HG02840 (cell line): ENCODE results near the gene KLHDC7B.

Experiments
- ATAC-seq: cut with Tn5 transposase; IDR thresholded peaks from one replicate; pipeline ENCODE4 v1.9.1; 2021; ENCODE audit warnings: mild to moderate bottlenecking, moderate library complexity, moderate number of reproducible peaks; ENCODE audit not compliant: unreplicated experiment, low FRiP score

KLHDC7B gene

DNA sequence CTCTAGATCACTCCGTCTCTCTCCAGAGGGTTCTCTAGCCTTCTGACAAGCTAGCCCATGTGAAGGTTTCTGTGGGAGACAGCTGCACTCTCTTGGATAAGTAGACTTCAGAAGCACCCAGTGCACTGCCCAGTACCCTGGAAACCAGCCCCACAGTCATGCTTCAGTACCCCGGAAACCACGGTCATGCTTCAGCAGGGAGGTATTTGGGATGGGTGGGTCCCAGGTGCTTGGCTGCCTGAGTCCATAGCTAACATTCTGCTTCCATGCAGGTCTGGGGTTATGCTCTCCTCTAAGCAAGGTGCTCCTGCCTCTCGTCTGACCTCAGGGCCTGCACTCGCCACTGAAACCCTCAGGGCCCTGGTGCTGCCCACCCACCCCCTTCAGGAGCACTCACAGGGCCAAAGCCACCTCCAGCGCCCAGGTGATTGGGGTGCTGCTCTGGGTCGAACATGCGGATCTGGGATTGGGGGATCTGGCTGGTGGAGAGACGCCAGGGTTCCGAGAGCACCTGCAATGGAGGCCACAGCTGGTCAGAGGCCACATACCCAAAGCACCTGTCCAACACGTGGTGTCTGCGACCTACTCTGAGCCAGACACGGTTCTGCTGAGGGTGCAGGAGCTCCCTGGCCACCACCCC lies 24.3 kb downstream of the KLHDC7B start:
- ATAC-seq = no peak

DNA sequence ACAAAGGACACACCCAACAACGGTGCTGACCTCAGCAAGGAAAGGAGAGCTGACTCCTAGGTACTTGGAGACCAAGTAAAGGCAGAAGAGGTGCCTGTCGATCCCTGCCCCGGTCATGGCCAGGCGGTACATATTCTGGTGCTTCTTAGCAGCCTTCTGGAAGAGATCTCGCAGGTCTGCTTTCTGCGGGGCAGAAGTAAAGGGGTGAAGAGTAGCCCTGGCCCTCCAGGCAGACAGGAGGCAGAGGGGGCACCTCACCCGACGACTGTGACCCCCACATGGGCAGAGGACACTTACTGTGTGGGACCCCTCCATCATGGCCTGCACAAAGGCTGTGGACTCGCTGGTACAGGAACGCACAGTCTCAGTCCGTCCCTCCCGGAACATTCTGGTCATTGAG lies 25.2 kb downstream of the KLHDC7B start:
- no peak for ATAC-seq

DNA sequence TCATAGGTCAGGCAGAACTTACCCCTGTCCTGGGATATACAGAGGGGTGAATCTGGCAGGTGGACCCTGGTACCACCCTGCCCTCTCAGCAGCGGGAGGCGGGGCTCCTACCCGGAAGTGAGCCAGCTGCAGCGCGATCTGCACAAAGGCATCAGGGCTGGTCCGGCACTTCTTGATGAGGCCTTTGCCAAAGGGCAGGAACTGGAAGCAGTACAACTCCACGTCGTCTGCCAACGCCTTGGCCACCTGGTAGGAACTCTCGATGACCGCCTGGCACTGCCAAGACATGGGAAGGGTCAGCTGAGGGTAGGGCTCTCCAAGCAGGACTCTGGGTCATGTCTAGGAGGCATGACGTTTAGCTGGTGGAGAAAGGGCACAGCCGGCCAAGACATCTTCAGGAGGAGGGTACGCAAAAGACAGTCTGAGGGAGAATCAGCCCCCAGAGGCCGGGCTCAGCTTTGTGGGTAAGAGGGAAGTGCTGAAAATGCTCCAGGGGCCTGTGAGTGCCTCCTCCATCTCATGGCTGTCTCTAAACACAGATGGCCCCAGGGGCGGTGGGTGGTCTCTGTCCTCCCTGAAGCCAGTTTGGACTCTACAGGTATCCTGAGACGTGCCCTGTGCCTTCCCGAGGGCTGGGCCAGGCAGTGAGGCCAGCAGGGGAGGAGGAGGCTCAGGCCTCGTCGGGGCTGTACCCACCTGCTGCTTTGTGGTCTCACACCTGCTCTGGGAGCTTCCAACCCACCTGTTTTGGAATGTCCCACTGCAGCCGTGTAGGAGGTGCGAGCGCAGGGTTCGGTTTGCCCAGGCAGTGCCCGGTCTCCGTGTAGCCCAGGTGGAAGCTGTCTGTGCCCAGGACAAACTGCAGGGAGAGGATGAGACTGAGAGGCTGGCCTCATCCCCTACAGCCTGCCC lies 25.8 kb downstream of the KLHDC7B start:
- no peak for ATAC-seq

DNA sequence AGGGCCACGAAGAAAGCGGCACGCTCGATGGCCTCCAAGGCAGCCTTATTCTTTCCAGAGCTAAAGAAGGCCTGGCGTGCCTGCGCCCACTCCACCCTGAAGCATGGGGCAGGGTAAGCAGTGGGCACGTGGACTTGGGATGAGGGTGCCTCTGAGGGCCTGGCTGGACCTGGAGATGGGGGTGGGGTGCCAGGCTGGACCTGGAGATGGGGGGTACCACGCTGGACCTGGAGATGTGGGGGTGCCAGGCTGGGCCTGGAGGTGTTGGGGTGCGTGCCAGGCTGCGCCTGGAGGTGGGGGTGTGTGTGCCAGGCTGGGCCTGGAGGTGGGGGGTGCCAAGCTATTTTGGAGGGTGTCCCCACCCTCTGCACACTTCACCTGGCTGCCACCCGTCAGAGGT lies 27.3 kb downstream of the KLHDC7B start:
- ATAC-seq = no peak

DNA sequence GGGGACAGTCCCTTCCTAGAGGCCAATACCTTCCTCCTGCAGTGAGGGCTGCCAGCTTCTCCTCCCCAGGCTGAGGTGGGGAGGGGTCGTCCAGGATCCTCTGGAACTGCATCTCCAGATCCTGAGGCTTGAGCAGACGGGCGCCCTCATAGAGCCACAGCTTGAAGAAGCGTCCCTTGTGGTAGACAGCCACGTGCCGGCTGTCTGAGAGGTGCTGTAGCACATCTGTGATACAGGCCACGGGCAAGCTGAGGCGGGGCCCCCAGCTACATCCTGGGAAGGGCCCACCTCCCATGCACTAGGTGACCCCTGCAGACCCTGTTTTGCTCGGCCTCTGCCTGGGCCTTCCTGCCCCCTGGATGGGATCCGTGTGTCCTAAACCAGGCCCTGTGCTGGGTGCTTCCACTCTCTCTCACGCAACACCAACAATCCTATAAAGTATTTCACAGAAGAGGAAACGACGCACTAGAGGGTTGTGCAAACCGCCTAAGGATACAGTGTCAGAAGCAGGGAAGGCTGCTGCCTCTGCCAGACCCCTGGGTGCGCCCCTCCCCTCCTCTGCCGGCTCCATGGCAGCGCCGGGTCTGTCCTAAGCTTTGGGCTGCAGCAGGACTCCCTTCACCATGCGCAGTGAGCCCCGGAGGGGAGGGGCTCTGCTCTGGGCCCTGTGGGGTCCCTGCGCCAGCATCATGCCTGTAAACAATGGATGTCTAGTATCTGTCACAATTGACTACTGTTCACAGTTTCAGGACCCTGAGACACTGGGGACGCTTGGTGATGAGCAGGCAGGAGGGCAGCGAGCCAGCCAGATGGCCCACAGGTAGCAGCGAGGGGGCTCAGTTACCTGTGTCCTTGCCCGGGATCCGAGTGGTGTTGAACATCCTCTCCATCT lies 28.0 kb downstream of the KLHDC7B start:
- no peak for ATAC-seq

DNA sequence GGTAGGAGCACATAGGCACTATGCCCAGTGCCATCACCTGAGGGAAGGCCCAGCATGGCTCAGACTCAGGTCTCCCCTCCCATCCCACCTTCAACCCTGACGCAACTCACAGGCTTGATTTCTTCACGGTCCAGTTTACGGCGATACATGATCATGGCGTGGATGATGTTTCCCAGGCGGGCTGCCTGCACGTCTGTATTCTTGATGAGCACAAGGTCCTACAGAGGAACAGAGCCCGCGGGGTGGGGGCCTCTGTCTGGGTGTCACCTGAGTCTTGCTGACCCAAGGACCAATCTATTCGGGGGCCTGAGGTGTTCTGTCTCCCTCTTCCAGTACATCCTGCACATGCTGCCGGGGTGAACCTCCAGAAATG lies 28.7 kb downstream of the KLHDC7B start:
- ATAC-seq = no peak

DNA sequence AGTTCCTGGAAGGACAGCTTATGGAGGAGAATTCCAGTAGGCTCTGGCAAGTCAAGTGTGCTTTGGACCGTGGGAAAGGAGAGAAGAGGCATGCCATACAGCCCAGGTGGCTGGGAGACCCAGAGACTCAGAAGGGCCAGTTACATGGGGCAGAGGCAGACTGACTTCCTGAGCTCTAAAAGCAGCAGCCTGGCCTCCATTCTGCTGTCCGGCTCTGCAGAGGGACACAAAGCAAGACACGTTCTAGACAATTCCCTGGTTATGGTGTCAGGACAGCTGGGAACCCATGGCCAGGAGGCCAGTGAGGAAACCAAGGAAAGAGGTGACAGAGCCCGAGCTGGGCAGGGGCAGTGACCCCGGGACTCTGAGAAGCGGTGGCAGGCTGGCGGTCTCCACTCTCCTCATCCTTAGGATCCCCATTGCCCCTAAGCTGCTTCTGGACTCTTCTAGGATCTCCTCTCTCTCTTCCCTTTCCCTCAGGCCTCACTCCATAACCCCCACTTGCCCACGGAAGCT lies 29.8 kb downstream of the KLHDC7B start:
- no peak for ATAC-seq

DNA sequence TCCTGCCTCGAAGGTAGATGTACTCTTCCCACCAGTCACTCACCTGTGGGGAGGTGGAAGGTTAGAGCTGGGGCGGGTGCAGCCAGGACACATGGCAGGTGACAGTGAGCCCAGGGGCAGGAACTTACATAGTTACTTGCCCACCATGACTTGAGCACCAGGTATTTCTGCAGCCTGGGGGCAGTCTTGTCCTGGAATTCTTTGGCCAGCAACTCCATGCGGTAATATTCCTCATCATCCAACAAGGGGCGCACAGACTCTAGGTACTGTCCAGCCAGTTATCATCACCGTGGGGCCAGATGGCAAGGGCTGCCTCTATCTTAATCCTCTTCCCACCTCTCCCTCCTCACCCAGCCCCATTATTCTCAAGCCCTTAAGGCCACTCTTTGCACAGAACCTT lies 30.4 kb downstream of the KLHDC7B start:
- no peak for ATAC-seq

DNA sequence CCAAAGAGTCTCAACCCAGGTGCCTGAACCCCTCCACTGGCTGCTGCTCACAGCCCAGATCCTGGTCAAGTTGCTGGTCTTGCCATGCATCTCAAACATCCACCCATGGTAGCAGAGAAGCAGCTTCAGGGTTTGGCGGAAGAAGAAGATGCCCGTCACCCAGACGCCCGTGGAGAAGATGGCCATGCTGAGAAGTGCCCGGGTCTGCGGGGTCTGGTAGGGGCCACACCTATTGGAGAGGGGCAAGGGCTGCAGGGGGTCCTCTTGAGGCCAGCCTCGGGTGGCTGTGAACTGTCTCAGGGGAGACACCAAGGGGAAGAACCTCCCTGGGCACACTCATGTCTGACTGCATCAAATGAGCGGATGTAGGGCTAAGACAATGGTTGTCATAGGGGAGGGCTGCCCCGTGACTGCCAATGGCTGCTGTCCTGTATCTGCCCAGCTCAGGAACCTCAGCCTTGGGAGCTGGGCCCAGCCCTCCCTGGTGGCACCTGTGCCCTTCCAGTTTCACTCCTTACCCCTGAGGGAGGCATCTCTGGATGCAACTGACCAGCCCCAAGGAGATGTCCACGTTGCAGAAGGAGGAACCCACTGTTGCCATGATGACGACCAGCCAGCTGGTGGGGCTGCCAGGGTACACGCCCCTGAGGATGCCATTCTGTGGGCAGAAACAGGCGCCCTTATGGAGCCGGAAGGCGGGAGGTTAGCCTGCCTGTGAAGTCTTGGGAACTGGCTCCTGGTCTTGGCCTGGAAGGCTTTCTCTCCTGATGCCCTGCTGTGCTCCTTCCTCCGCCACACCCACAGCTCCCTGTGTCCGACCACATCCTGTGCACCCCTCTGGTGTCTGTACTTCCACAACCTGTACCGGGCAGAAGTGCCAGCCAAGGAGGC lies 31.4 kb downstream of the KLHDC7B start:
- no peak for ATAC-seq

DNA sequence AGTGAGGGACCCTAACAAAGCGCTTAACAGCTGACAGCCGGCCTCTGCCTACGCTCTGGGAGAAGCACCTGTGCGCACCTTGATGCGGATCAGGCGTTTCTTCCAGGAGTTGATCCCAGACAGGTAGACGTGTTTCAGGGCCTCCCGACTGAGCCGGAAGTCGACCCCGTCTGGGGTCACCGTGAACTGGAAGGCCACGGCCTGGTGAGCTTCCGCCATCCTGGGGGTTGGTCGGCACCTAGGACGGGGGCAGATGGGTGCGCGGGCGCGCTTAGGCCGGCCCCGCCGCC lies 31.9 kb downstream of the KLHDC7B start:
- ATAC-seq = no peak

DNA sequence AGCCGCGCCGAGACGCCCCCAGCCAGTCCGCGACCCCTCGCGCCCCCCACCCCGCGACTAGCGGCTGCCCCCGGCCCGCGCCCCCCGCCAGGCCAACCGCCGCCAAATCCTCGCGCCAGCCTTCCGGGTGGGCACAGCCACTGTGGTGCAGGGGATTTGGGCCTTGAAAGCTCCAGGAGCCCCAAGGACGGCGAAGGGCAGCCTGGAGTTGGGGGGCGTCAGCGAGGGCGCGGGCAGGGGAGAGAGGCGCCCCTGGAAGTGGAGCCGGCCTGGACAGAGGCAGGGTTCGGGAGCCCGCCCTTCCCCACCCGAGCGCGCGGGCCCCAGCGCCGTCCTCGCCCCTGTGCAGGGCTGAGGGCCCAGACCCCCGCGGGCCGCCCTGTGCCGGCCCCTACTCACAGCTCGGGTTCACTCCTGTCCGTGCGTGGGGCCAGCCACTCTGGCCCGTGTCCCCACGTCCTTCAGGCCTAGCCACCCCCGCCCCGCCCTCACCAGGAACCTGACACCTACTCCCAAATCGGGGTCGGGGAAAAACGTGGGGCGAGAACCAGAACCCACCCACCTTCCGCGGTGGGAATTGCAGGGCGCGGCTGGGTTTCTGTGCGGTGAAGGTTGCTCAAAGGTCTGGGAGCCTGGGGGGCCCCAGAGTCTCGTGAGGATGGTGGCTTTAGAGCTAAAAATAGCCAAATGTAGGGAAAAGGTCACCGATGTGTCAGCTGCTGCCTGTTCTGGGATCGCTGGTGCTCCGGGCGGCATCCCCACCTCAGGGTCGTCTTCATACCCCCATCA lies 32.5 kb downstream of the KLHDC7B start, which contains the start of gene CPT1B:
Gene CPT1B (minus strand): TSS at position 441 of the 789 bp plus-strand sequence. CDS start 512 bp downstream, outside the sequence.
- ATAC-seq = no peak

DNA sequence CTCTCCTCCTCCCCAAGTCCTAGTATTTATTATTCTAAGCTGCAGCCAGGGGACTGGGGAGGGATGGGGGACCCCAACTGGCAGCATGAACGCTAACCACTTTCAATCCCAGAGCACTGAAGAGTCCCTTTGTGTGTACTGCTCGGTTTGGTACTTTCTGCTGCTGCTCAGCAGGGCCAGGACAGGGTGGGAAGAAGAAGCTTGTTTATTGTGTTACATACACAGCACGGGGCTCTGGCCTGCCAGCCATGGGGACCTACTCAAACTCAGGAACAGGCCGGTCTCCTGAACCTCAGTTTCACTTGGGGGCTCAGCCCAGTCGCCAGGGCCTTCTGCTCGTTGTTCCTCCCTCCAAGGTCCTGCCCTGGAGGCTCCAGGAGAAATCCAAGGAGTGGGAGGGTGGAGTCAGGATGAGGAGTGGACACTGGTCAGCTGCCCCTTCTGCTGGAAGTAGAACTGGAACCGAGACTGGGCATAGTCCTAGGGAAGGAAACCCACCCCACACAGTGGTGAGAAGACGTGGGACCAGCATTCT lies 33.1 kb downstream of the KLHDC7B start:
- ATAC-seq = no peak

DNA sequence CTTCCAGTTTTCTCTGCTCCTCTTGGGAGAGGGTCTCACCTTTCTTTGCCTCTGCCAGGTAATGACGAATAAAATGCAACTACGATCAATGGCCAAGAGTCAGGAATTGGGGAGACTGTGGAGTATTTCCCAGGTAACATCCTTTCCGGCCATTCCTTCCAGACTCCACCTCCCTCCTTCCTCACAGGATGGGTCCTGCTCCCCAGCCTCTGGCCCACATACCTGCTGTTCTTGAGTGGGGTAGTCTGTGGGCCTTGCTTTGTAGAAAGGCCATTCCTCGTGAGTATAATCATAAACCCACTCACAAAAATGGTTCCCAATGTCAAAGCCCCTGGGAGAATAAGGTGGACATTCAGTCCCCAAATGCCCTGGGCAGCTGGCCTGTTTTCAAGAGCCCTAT lies 34.1 kb downstream of the KLHDC7B start:
- no peak for ATAC-seq

DNA sequence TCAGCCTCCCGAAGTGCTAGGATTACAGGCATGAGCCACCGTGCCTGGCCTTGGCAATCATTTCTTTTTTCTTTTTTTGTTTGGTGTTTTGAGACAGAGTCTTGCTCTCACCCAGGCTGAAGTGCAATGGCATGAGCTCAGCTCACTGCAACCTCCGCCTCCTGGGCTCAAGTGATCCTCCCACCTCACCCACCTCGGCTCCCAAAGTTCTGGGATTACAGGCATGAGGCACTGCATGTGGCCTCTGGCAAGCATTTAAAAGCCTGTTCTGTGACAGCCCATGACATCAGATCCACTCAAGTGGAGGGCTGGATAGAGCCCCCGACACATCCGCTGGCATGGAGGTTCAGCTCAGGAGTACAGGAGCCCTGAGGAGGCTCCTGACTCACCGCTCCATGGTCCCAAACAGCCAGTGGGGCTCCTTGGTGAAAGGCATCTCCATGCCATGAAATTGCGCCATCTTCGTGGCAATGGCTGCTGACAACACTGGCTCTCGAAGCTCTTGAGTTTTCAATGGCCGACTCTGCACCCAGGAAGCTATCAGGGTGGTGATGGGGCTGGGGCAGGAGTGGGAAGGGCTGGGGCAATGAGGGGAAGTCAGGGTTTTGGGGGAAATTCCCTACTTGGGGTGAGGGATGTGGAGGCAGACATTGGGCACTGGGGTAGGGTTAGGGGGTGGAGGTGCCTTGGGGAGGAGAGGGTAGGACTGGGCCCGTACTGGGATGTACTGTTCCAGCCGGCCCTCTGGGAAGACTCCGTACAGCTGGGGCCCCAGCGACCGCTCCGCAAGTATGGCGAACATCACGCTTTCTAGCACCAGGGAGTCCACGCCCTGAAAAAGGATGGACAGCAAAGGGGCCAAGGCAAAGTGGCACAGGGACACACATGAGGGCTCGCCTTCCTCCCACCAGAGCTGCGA lies 35.6 kb downstream of the KLHDC7B start:
- no peak for ATAC-seq

DNA sequence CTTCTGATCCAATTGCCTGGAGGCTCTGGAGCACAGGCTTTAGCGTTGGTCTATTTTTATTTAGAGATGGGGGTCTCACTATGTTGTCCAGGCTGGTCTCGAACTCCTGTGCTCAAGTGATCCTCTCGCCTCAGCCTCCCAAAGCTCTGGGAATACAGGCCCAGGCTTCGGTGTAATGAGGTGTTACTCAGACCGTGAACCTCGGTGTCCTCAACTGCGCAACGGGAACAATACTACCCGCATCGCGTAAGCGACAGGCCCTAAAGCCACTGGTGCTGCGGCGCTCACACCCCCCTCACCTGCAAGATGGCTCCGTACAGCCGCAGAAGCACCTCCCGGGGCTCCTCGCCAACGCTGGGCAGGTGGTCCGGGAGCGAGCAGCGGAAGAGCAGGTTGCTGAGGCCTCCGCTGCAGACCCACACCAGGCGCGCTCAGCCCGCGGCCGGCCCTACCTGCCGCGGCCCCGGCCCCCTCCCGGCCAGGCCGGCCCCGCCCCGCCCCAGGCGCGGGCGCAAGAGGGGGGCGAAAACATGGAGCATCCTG lies 36.3 kb downstream of the KLHDC7B start:
- ATAC-seq = no peak

DNA sequence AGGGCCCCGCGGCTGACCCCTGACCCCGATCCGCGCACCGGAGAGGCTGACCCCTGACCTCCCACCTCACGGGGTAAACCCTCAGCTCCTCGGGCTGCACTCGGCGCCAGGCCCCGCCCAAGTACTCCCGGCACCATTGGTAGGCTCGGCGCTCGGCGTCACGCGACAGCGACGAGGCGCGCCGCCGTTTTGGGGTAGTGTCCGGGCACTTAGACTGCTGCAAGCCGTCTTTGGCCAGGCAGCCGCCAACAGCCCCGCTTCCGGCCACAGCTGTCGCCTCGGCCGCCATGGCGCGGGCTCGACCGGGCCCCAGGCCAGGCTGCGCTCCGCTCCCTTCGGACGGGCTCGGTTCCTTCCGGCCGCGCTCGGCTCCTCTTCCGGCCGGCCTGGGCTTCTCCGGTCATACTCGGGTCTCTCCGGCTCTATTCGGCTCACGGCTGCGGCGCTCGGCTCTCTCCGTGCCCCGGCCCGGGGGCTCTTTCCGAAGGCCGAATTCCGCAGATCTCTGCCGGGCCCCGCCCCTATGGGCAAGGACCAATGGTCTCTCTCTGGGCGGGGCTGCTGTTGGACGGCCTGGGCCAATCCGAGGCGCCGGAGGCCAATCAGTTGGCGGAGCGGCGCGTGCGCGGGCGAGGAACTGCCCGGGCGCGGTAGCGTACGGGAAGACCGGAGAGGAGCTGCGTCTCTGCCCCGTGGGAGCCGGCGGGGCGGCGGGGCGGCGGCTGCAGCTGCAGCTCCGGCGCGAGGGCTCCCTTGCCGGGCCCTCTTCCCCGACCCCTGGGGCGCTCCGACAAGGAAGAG lies 37.0 kb downstream of the KLHDC7B start, which contains the start of gene CHKB:
Gene CHKB (minus strand): TSS at position 357 of the 801 bp plus-strand sequence. CDS start 68 bp downstream, at position 289.
- peak; percentile 91 for ATAC-seq
